Omental fat pad (tissue), 4 donors: ENCODE measurements around the gene TMEM138. TPM values are rescaled to one million over a fixed set of nuclear protein-coding genes. Genes with fewer than 3 reads are reported as not detected.

ENCODE experiments used
- ATAC-seq: fragments of 150-250 bp; one replicate; pipeline ENCODE4 v1.9.1; 2016; ENCODE audit warnings: mild to moderate bottlenecking, moderate library complexity; ENCODE audit not compliant: low FRiP score
- DNase-seq: peaks from one replicate; pipeline ENCODE4 v3.0.0-alpha.2; 2019; ENCODE audit warnings: low spot score
- CTCF ChIP-seq, 3 donors: fragments of 450-650 bp; IDR thresholded peaks; one replicate each; pipeline ENCODE4 v1.5.1; 2016 to 2017; ENCODE audit warnings: antibody characterized with exemption in 3 of 3, mild to moderate bottlenecking in 3 of 3, moderate library complexity in 2 of 3
- total RNA-seq, 4 donors: library from RNA; depleted of rRNA; stranded (reverse); fragments of >200 nt; gene quantifications; one replicate each; pipeline ENCODE4 v1.1.0, GENCODE V29; 2016

TMEM138 gene
- total RNA-seq, result 10 to 100 TPM; 31.6 to 40.8 (median 38.1) TPM

GRCh38 chr11:61361741-61362541 is at the start of gene TMEM138, which contains the start of gene CYB561A3:
TMEM138 (plus strand) TSS chr11:61362374; CDS start chr11:61364391, 2,017 bp downstream.
CYB561A3 (minus strand) TSS chr11:61361882; CDS start chr11:61356713, 5,169 bp downstream.
- TF ChIP-seq CTCF (IDR thresholded peaks at IDR 0.05), result no peak
- DNase-seq (peak; percentile 80), ATAC-seq (peak; percentile 98)

DNA sequence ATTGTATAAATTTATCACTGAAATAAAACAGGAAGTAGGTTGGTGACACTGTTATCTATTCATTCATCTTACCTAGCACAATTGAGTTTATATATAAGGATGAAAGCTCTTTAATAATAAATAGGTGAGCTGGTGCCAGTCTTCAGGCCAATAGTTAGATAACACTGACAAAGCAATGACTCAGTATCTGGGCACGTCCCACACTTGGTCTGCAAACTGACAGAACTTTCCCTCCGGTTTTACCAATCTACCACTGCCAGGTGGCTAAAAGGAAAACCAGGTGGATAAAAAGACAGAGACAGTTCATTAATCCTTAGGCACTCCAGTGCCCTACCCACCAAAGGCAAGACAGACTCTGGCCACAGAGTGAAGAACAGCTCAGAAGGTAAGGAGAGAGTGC is 46.9 kb upstream of the TMEM138 start:
- DNase-seq, result no peak
- TF ChIP-seq CTCF (IDR thresholded peaks at IDR 0.05), result no peak
- no peak for ATAC-seq

- TF ChIP-seq CTCF (IDR thresholded peaks at IDR 0.05), result no peak
- DNase-seq (no peak), ATAC-seq (no peak)
Observed at GRCh38 chr11:61325649-61326414, 36.3 kb upstream of the TMEM138 start.

GRCh38 chr11:61327669-61328071 is 34.5 kb upstream of the TMEM138 start:
- ATAC-seq (no peak), DNase-seq (no peak)
- no peak for TF ChIP-seq CTCF (IDR thresholded peaks at IDR 0.05)

GRCh38 chr11:61328351-61328750 is 33.8 kb upstream of the TMEM138 start:
- ATAC-seq (no peak), DNase-seq (no peak)
- no peak for TF ChIP-seq CTCF (IDR thresholded peaks at IDR 0.05)

GRCh38 chr11:61329871-61330270 is 32.3 kb upstream of the TMEM138 start:
- DNase-seq (no peak), ATAC-seq (no peak)
- TF ChIP-seq CTCF (IDR thresholded peaks at IDR 0.05), result no peak
